Lower leg skin (tissue), 3 donors: ENCODE results near the gene C6orf15.

ENCODE experiments used
- POLR2A ChIP-seq, 2 donors: fragments of 450-650 bp; IDR thresholded peaks; one replicate each; pipeline ENCODE4 v1.6.1; 2016 to 2017; ENCODE audit warnings: antibody characterized with exemption in 2 of 2, mild to moderate bottlenecking in 1 of 2, moderate library complexity in 1 of 2
- TF ChIP-seq, protein P1 (sequence below), 3 donors: fragments of 450-650 bp; IDR thresholded peaks; one replicate each; pipeline ENCODE4 v1.5.1; 2016; ENCODE audit warnings: antibody characterized with exemption in 3 of 3, mild to moderate bottlenecking in 3 of 3, moderate library complexity in 2 of 3

DNA sequence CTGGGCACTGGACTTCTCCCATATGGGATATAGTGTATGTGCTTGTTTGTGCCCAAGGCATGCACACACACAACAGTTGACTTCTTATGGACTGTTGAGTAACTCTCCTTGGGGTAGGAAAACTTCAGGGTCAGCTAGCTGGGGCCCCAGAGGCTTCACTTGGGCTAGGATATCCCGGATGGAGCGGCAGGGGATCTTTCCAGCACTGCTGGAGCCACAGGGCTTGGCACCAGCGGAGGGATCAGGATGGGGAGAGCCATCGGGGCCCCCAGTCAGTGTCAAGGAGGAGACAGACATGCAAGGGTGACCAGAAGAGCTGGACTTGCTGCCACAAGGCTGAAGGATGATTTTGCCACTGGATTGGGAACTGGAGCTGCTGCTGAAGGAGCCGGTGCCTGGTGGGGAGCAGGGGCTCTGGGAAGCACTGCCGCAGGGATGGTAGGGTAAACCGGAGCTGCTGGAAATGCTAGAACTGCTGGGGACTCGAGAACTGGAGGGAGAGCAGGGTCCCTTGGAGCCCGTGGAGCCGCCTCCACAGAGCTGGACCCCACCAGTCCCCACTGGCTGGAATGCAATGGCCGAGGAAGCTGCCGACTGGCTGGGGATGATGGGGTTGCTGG lies 3.7 kb upstream of the C6orf15 start:
- TF ChIP-seq POLR2A (IDR thresholded peaks at IDR 0.05), result no peak
- TF ChIP-seq, protein P1, sequence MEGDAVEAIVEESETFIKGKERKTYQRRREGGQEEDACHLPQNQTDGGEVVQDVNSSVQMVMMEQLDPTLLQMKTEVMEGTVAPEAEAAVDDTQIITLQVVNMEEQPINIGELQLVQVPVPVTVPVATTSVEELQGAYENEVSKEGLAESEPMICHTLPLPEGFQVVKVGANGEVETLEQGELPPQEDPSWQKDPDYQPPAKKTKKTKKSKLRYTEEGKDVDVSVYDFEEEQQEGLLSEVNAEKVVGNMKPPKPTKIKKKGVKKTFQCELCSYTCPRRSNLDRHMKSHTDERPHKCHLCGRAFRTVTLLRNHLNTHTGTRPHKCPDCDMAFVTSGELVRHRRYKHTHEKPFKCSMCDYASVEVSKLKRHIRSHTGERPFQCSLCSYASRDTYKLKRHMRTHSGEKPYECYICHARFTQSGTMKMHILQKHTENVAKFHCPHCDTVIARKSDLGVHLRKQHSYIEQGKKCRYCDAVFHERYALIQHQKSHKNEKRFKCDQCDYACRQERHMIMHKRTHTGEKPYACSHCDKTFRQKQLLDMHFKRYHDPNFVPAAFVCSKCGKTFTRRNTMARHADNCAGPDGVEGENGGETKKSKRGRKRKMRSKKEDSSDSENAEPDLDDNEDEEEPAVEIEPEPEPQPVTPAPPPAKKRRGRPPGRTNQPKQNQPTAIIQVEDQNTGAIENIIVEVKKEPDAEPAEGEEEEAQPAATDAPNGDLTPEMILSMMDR (IDR thresholded peaks at IDR 0.05), result no peak
